ENCODE data around the gene RGS14.
A peak's percentile ranks its signal among the peaks of the same experiment; 100 is the strongest.

Gene RGS14

GRCh38 chr5:177357459-177358351 lies at the start of gene RGS14:
TSS of gene RGS14 (plus strand) at chr5:177357924. CDS start at chr5:177358025, 101 bp downstream.
- Histone ChIP-seq H3K4me3 (peak within 1 kb of the TSS; percentile 39 to 55 (median 43)), H3K27ac (peak within 1 kb of the TSS in 20 of 21 experiments; percentile 36 to 97 (median 81))

GRCh38 chr5:177308740-177309139 lies 49.0 kb upstream of the RGS14 start:
- peak overlapping the region in 7 of 21 experiments; percentile 19 to 96 (median 39) for H3K27ac ChIP-seq
- H3K4me3 ChIP-seq = no peak overlapping the region

GRCh38 chr5:177309351-177310191 lies 48.2 kb upstream of the RGS14 start:
- Histone ChIP-seq H3K27ac (peak overlapping the region in 9 of 21 experiments; percentile 16 to 96 (median 39)), H3K4me3 (peak overlapping the region in 1 of 7 experiments; percentile 53)

GRCh38 chr5:177310332-177310731 lies 47.4 kb upstream of the RGS14 start:
- Histone ChIP-seq H3K4me3 (peak overlapping the region in 2 of 7 experiments; percentile 50 to 53), H3K27ac (peak overlapping the region in 5 of 21 experiments; percentile 4 to 96 (median 25))

- Histone ChIP-seq H3K27ac (peak overlapping the region in 9 of 21 experiments; percentile 7 to 96 (median 39)), H3K4me3 (peak overlapping the region; percentile 36 to 64 (median 50))
Measured at GRCh38 chr5:177310757-177311391, 46.9 kb upstream of the RGS14 start.

GRCh38 chr5:177311392-177311722 lies 46.4 kb upstream of the RGS14 start:
- H3K4me3 ChIP-seq = peak overlapping the region; percentile 36 to 64 (median 50)
- H3K27ac ChIP-seq = peak overlapping the region in 11 of 21 experiments; percentile 7 to 74 (median 39)

- Histone ChIP-seq H3K4me3 (peak within 1 kb of the TSS; percentile 36 to 64 (median 50)), H3K27ac (peak within 1 kb of the TSS in 14 of 21 experiments; percentile 7 to 74 (median 41))
Measured at GRCh38 chr5:177311723-177312648, 45.7 kb upstream of the RGS14 start, which contains the start of gene MXD3. TSS of gene MXD3 (minus strand) at chr5:177311898. CDS start at chr5:177311830, 68 bp downstream.

GRCh38 chr5:177312649-177313181 lies 45.0 kb upstream of the RGS14 start:
- H3K4me3 ChIP-seq = peak overlapping the region in 6 of 7 experiments; percentile 36 to 64 (median 52)
- H3K27ac ChIP-seq = peak overlapping the region in 3 of 21 experiments; percentile 22 to 53 (median 46)

GRCh38 chr5:177313561-177314259 lies 44.0 kb upstream of the RGS14 start:
- Histone ChIP-seq H3K4me3 (no peak overlapping the region), H3K27ac (no peak overlapping the region)

GRCh38 chr5:177314376-177315342 lies 43.1 kb upstream of the RGS14 start:
- H3K27ac ChIP-seq = no peak overlapping the region
- H3K4me3 ChIP-seq = no peak overlapping the region

- H3K27ac ChIP-seq = no peak overlapping the region
- H3K4me3 ChIP-seq = no peak overlapping the region
Measured at GRCh38 chr5:177315411-177315810, 42.3 kb upstream of the RGS14 start.

GRCh38 chr5:177316005-177316404 lies 41.7 kb upstream of the RGS14 start:
- no peak overlapping the region for H3K27ac ChIP-seq
- H3K4me3 ChIP-seq = no peak overlapping the region

GRCh38 chr5:177317959-177318377 lies 39.8 kb upstream of the RGS14 start:
- Histone ChIP-seq H3K4me3 (no peak overlapping the region), H3K27ac (no peak overlapping the region)

GRCh38 chr5:177319913-177320588 lies 37.7 kb upstream of the RGS14 start:
- H3K4me3 ChIP-seq = no peak overlapping the region
- no peak overlapping the region for H3K27ac ChIP-seq

- Histone ChIP-seq H3K27ac (no peak overlapping the region), H3K4me3 (no peak overlapping the region)
Measured at GRCh38 chr5:177320879-177321278, 36.8 kb upstream of the RGS14 start.

GRCh38 chr5:177325868-177326381 lies 31.8 kb upstream of the RGS14 start:
- Histone ChIP-seq H3K4me3 (no peak overlapping the region), H3K27ac (no peak overlapping the region)

Measured in skin epidermis (tissue), 12 donors.